OCI-LY3 (cell line): ENCODE data around the gene IL2RA.

Experiments used
- EZH2phosphoT487 ChIP-seq: fragments of 200-600 bp; shearing (Covaris generic); IDR thresholded peaks from 2 replicates; pipeline ENCODE4 v1.6.1; 2018; ENCODE audit warnings: antibody characterized with exemption, mixed run types, low read depth
- TF ChIP-seq, protein P1 (sequence below): fragments of 200-600, 300-600 bp; sonication (generic); IDR thresholded peaks from 2 replicates; pipeline ENCODE4 v1.5.1; 2014; ENCODE audit warnings: antibody characterized with exemption, low read length, low read depth

DNA sequence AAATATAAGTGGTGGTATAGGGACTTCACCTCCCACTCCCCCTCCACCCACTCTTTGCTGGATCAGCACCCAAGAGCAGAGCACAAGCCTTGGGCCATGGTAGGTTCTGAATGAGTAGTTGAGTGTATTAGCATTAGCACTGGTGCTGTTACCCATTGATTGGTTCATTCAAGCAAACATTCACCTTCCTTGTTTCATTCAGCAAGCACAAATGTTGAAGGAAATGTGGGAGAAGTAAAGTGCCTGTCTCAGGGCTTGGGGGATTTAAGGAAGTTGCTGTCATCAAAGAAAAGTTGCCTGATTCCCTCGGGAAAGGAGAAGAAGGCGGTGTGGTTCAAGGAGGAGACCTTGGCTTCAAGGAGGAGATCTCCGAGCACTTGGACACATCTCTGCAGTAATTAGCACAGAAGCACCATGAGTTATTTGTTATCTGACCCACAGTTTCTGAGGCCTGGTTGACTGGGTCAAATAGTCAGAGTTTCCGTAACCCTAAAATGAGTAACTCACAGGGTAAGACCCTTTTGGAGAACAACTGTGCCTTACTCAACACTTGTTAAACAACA lies 17.3 kb downstream of the IL2RA start:
- TF ChIP-seq, protein P1, sequence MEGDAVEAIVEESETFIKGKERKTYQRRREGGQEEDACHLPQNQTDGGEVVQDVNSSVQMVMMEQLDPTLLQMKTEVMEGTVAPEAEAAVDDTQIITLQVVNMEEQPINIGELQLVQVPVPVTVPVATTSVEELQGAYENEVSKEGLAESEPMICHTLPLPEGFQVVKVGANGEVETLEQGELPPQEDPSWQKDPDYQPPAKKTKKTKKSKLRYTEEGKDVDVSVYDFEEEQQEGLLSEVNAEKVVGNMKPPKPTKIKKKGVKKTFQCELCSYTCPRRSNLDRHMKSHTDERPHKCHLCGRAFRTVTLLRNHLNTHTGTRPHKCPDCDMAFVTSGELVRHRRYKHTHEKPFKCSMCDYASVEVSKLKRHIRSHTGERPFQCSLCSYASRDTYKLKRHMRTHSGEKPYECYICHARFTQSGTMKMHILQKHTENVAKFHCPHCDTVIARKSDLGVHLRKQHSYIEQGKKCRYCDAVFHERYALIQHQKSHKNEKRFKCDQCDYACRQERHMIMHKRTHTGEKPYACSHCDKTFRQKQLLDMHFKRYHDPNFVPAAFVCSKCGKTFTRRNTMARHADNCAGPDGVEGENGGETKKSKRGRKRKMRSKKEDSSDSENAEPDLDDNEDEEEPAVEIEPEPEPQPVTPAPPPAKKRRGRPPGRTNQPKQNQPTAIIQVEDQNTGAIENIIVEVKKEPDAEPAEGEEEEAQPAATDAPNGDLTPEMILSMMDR, result no peak
- no peak for TF ChIP-seq EZH2phosphoT487
